ENCODE measurements around the gene EDN3. TPM values are rescaled to one million over a fixed set of nuclear protein-coding genes. Genes with fewer than 3 reads are reported as not detected.
"Not testable (repeated sequence)": the region's sequence is repeated elsewhere in the genome, so short reads cannot be mapped to it uniquely, and the experiment has no call there.

Gene EDN3
- total and polyA plus RNA-seq, 2 donors, result 1.1 to 2.4 TPM

DNA sequence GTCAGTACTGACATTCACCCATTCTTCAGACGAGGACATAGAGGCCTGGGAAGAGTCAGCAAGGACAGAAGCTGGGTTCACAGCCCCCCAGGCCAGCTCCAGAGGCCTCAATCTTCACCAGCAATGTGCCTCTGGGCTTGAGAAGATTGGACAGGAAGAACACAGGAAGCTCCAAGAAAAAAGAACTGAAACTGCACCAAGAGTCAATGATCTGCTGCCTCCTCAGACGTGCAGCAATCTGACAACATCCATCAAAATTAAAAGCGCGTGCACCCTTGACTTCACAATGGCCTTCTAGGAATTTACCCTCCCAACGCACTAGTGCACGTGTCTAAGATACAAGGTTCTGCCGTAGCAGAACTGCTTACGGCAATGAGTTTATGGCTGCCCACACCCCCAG is 38.0 kb downstream of the EDN3 start:
- not testable (repeated sequence) for DNase-seq (ENCODE audit: low read depth in 6 of 9, low spot score in 9 of 9); H3K36me3 ChIP-seq (ENCODE audit: control insufficient read depth in 2 of 2, insufficient read depth in 2 of 2, low read length in 1 of 2); H3K9me3 ChIP-seq (ENCODE audit: control insufficient read depth in 2 of 2, insufficient read depth in 1 of 2, low read length in 1 of 2); H3K27me3 ChIP-seq (ENCODE audit: control insufficient read depth in 2 of 2, insufficient read depth in 1 of 2, low read length in 1 of 2); H3K4me3 ChIP-seq (ENCODE audit: low read length in 2 of 2); H3K4me1 ChIP-seq (ENCODE audit: control insufficient read depth in 2 of 2, insufficient read depth in 2 of 2, low read length in 2 of 2); H3K27ac ChIP-seq (ENCODE audit: low read depth in 1 of 2, low read length in 1 of 2)
- WGBS, result 94% methylated on average over 3 of the region's 8 CpGs

- WGBS, result 92% methylated on average over 12 of the region's 12 CpGs
- no peaks in the 10 kb centered on the region for H3K36me3 ChIP-seq (ENCODE audit: control insufficient read depth in 2 of 2, insufficient read depth in 2 of 2, low read length in 1 of 2)
- no peaks in the 10 kb centered on the region for H3K9me3 ChIP-seq (ENCODE audit: control insufficient read depth in 2 of 2, insufficient read depth in 1 of 2, low read length in 1 of 2)
- no peaks in the 10 kb centered on the region for H3K27me3 ChIP-seq (ENCODE audit: control insufficient read depth in 2 of 2, insufficient read depth in 1 of 2, low read length in 1 of 2)
- no peak for DNase-seq (ENCODE audit: low read depth in 6 of 9, low spot score in 9 of 9)
- no peaks in the 10 kb centered on the region for H3K4me1 ChIP-seq (ENCODE audit: control insufficient read depth in 2 of 2, insufficient read depth in 2 of 2, low read length in 2 of 2)
- H3K27ac ChIP-seq (ENCODE audit: low read depth in 1 of 2, low read length in 1 of 2), result no peak overlapping the region
- no peak overlapping the region for H3K4me3 ChIP-seq (ENCODE audit: low read length in 2 of 2)
Observed at GRCh38 chr20:59340201-59340885, 39.9 kb downstream of the EDN3 start.

DNA sequence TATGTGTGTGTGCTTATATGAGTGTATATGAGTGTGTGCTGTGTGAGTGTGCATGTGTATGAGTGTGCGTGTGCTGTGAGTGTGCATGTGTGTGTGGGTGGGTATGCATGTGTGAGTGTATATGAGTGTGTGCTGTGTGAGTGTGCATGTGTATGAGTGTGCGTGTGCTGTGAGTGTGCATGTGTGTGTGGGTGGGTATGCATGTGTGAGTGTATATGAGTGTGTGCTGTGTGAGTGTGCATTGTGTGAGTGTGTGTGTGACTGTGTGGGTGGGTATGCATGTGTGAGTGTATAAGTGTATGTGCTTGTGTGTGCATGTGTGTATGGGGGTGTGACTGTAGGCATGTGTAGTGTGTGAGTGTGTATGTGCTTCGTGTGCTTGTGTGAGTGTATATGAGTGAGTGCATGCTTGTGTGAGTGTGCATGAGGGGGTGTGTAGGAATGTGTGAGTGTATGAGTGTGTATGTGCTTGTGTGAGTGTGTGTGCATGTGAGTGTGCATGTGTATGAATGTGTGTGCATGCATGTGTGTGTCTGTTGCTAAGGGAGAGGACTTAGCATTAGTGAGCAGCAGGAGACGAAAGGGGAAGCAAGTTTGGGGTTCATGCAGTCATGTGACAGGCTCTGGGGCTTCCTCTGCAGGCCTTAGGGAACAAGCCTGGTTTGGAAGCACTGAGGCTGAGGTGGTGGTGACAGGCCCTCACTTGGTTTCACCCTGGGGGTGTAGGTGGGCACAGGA is 41.0 kb downstream of the EDN3 start:
- 88% methylated on average over 4 of the region's 4 CpGs for WGBS
- not testable (repeated sequence) for DNase-seq (ENCODE audit: low read depth in 6 of 9, low spot score in 9 of 9); H3K36me3 ChIP-seq (ENCODE audit: control insufficient read depth in 2 of 2, insufficient read depth in 2 of 2, low read length in 1 of 2); H3K4me3 ChIP-seq (ENCODE audit: low read length in 2 of 2); H3K9me3 ChIP-seq (ENCODE audit: control insufficient read depth in 2 of 2, insufficient read depth in 1 of 2, low read length in 1 of 2); H3K27ac ChIP-seq (ENCODE audit: low read depth in 1 of 2, low read length in 1 of 2); H3K4me1 ChIP-seq (ENCODE audit: control insufficient read depth in 2 of 2, insufficient read depth in 2 of 2, low read length in 2 of 2); H3K27me3 ChIP-seq (ENCODE audit: control insufficient read depth in 2 of 2, insufficient read depth in 1 of 2, low read length in 1 of 2)

DNA sequence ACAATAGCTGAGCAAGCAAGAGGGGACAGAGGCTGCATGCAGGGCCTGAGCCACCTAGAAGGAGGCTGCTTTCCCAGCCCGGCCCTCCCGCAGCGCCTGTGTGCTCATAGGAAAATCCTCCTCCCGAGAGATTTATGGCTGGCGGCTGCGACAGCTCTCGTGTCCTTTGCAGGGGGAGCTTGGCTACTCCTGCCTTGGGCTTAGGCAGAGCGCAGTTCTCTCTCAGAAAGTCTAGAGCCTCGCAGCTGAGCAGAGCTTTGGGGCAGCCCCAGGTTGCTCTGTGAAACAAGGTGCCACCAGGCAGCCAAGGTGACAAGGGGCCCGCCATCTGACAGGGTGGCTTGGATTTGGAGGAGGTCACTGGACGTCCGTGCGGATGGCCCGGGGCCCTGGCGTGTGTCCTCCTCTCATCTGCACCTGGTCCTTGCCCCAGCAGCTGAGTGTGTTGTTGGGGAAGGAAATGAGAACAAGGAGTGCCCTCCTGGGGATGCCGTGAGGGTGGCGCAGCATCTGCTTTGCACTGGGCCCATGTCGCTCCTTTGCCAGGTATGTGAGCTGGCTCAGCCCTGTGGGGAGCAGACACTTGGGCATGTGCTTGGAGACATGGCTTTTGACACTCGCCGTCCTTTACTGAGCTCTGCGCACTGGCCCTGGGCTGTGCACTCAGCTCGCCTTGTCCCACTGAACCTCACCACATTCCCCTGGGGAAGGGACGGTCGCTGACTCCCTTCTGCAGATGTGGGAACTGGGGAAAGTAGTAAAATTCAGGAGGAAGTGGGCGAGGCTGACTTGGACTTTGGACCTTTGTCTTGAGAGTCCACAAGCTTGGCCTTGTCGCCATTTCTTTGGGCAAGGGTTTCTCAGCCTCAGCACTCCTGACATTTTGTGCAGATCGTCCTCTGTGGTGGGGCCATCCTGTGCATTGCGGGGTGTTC is 41.9 kb downstream of the EDN3 start:
- DNase-seq (ENCODE audit: low read depth in 6 of 9, low spot score in 9 of 9), result no peak
- 83% methylated on average over 28 of the region's 28 CpGs for WGBS

GRCh38 chr20:59346061-59346460 is 45.6 kb downstream of the EDN3 start:
- 96% methylated on average over 2 of the region's 2 CpGs for WGBS
- no peaks in the 10 kb centered on the region for H3K9me3 ChIP-seq (ENCODE audit: control insufficient read depth in 2 of 2, insufficient read depth in 1 of 2, low read length in 1 of 2)
- H3K27me3 ChIP-seq (ENCODE audit: control insufficient read depth in 2 of 2, insufficient read depth in 1 of 2, low read length in 1 of 2), result no peaks in the 10 kb centered on the region
- H3K27ac ChIP-seq (ENCODE audit: low read depth in 1 of 2, low read length in 1 of 2), result no peak overlapping the region
- no peak for DNase-seq (ENCODE audit: low read depth in 6 of 9, low spot score in 9 of 9)
- no peaks in the 10 kb centered on the region for H3K4me1 ChIP-seq (ENCODE audit: control insufficient read depth in 2 of 2, insufficient read depth in 2 of 2, low read length in 2 of 2)
- H3K4me3 ChIP-seq (ENCODE audit: low read length in 2 of 2), result no peak overlapping the region
- no peaks in the 10 kb centered on the region for H3K36me3 ChIP-seq (ENCODE audit: control insufficient read depth in 2 of 2, insufficient read depth in 2 of 2, low read length in 1 of 2)

More for the DNA sequence above, 41.9 kb downstream of the EDN3 start:
- no peaks in the 10 kb centered on the region for H3K36me3 ChIP-seq (ENCODE audit: control insufficient read depth in 2 of 2, insufficient read depth in 2 of 2, low read length in 1 of 2)
- no peak overlapping the region for H3K4me3 ChIP-seq (ENCODE audit: low read length in 2 of 2)
- H3K27ac ChIP-seq (ENCODE audit: low read depth in 1 of 2, low read length in 1 of 2), result no peak overlapping the region
- H3K9me3 ChIP-seq (ENCODE audit: control insufficient read depth in 2 of 2, insufficient read depth in 1 of 2, low read length in 1 of 2), result no peaks in the 10 kb centered on the region
- H3K4me1 ChIP-seq (ENCODE audit: control insufficient read depth in 2 of 2, insufficient read depth in 2 of 2, low read length in 2 of 2), result no peaks in the 10 kb centered on the region
- no peaks in the 10 kb centered on the region for H3K27me3 ChIP-seq (ENCODE audit: control insufficient read depth in 2 of 2, insufficient read depth in 1 of 2, low read length in 1 of 2)

DNA sequence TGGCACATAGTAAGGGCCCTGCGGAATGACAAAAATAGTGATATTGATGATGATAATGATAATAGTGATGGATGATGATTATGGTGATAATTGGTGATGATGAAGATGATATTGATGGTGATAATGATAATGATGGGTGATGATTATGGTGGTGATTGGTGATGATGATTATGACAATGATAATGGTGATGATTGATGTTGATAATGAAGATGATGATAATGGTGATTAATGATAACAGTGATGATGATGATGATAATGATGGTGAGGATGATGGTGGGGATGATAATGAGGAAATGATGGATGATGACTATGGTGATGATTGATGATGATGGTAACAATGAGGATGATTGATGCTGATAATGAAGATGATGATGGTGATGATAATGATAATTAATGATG is 48.9 kb downstream of the EDN3 start:
- no peaks in the 10 kb centered on the region for H3K4me1 ChIP-seq (ENCODE audit: control insufficient read depth in 2 of 2, insufficient read depth in 2 of 2, low read length in 2 of 2)
- no peaks in the 10 kb centered on the region for H3K9me3 ChIP-seq (ENCODE audit: control insufficient read depth in 2 of 2, insufficient read depth in 1 of 2, low read length in 1 of 2)
- DNase-seq (ENCODE audit: low read depth in 6 of 9, low spot score in 9 of 9), result no peak
- no peaks in the 10 kb centered on the region for H3K27me3 ChIP-seq (ENCODE audit: control insufficient read depth in 2 of 2, insufficient read depth in 1 of 2, low read length in 1 of 2)
- no peak overlapping the region for H3K4me3 ChIP-seq (ENCODE audit: low read length in 2 of 2)
- 100% methylated on average over 1 of the region's 1 CpG for WGBS
- no peaks in the 10 kb centered on the region for H3K36me3 ChIP-seq (ENCODE audit: control insufficient read depth in 2 of 2, insufficient read depth in 2 of 2, low read length in 1 of 2)
- no peak overlapping the region for H3K27ac ChIP-seq (ENCODE audit: low read depth in 1 of 2, low read length in 1 of 2)

- H3K27me3 ChIP-seq (ENCODE audit: control insufficient read depth in 2 of 2, insufficient read depth in 1 of 2, low read length in 1 of 2), result no peaks in the 10 kb centered on the region
- 93% methylated on average over 10 of the region's 10 CpGs for WGBS
- DNase-seq (ENCODE audit: low read depth in 6 of 9, low spot score in 9 of 9), result no peak
Observed at GRCh38 chr20:59350330-59351156, 50.1 kb downstream of the EDN3 start.

DNA sequence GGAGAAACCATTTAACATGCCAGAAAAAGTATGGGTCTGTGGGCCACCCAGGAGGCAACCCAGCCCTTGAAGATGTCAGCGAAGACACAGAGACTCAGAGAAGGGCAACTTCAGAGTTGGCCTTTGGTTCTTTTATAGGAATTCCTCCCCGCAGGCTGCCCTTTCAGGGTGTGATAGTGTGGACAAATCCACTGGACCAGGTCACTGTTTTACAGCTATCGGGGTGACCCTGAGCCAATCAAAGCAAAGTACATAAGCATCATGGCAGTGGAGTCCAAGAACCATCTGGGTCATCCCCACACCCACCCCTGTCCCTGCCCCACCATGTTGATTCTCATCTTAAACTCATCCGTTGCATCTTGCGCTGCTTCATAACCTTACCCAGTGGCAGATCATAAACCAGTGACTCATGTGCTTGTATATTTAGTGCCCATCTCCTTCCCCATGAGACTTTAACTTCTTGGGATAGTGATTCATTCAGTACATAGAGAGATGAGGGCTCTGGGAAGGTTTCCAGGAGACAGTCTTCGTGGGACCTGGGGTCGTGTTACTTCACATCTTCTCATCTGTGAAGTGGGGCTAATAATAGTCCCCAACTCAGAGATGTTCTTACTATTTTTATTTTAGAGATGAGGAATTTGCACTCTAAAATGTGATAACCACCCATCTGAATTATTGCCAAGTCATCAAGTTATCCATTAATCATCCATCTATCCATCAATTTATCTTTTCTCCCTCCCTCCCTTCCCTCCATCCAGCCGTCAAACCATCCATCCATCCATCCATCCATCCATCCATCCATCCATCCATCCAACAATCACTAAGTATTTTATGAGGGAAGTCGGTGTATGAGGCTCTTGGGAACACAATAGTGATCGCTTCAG is 51.0 kb downstream of the EDN3 start:
- WGBS, result 97% methylated on average over 10 of the region's 10 CpGs
- Histone ChIP-seq H3K27me3 (ENCODE audit: control insufficient read depth in 2 of 2, insufficient read depth in 1 of 2, low read length in 1 of 2) (no peaks in the 10 kb centered on the region), H3K4me3 (ENCODE audit: low read length in 2 of 2) (no peak overlapping the region), H3K4me1 (ENCODE audit: control insufficient read depth in 2 of 2, insufficient read depth in 2 of 2, low read length in 2 of 2) (no peaks in the 10 kb centered on the region), H3K9me3 (ENCODE audit: control insufficient read depth in 2 of 2, insufficient read depth in 1 of 2, low read length in 1 of 2) (no peaks in the 10 kb centered on the region), H3K27ac (ENCODE audit: low read depth in 1 of 2, low read length in 1 of 2) (no peak overlapping the region), H3K36me3 (ENCODE audit: control insufficient read depth in 2 of 2, insufficient read depth in 2 of 2, low read length in 1 of 2) (no peaks in the 10 kb centered on the region)
- DNase-seq (ENCODE audit: low read depth in 6 of 9, low spot score in 9 of 9), result no peak

More at GRCh38 chr20:59350330-59351156, 50.1 kb downstream of the EDN3 start:
- no peaks in the 10 kb centered on the region for H3K36me3 ChIP-seq (ENCODE audit: control insufficient read depth in 2 of 2, insufficient read depth in 2 of 2, low read length in 1 of 2)
- no peaks in the 10 kb centered on the region for H3K4me1 ChIP-seq (ENCODE audit: control insufficient read depth in 2 of 2, insufficient read depth in 2 of 2, low read length in 2 of 2)
- H3K9me3 ChIP-seq (ENCODE audit: control insufficient read depth in 2 of 2, insufficient read depth in 1 of 2, low read length in 1 of 2), result no peaks in the 10 kb centered on the region
- H3K4me3 ChIP-seq (ENCODE audit: low read length in 2 of 2), result no peak overlapping the region
- H3K27ac ChIP-seq (ENCODE audit: low read depth in 1 of 2, low read length in 1 of 2), result peak overlapping the region in 1 of 2 donors; percentile 17
